GM10248 (cell line): Measurements from ENCODE around the gene LGR5.

Source experiments
- CTCF ChIA-PET: fragments of 300-600 bp; sonication (Branson Sonifier 250); formaldehyde crosslinking; extraction: SDS; loops from one replicate; lab custom pipeline; 2021; ENCODE audit warnings: antibody characterized with exemption; lab: Yijun Ruan, JAX
- POLR2A ChIA-PET: fragments of 350-650 bp; sonication (Branson Sonifier 250); formaldehyde crosslinking; extraction: SDS; loops from one replicate; lab custom pipeline; 2020; ENCODE audit warnings: antibody characterized with exemption; lab: Yijun Ruan, JAX
- DNase-seq: peaks from one replicate; pipeline ENCODE4 v3.0.0; 2012; ENCODE audit errors: extremely low spot score
- TF ChIP-seq, protein P1 (sequence below): IDR thresholded peaks from 2 replicates; pipeline ENCODE4 v1.5.1; 2012; ENCODE audit warnings: mild to moderate bottlenecking, low read depth; ENCODE audit errors: extremely low read depth, missing control alignments, control extremely low read depth

Gene LGR5

DNA sequence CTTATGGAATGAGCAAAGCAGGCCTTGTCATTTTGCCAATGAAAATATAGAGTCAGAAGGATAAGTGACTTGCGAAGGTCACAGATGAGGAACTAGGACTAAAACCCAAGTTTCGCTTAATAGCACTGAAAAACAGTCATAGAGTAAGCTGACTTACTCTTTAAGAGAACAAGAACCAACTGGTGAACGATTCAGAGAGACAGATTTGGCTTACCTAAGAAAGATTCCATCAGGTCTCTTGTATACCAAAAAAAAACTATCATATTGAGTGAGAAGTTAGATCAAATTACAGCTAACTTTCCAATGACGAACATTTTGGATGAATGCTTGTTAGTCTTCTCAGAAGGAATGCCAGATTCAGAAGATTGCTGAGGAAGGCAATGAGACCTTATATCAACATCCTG is 149.9 kb downstream of the LGR5 start:
- ChIA-PET CTCF (no interaction called here), POLR2A (no interaction called here)
- TF ChIP-seq, protein P1, sequence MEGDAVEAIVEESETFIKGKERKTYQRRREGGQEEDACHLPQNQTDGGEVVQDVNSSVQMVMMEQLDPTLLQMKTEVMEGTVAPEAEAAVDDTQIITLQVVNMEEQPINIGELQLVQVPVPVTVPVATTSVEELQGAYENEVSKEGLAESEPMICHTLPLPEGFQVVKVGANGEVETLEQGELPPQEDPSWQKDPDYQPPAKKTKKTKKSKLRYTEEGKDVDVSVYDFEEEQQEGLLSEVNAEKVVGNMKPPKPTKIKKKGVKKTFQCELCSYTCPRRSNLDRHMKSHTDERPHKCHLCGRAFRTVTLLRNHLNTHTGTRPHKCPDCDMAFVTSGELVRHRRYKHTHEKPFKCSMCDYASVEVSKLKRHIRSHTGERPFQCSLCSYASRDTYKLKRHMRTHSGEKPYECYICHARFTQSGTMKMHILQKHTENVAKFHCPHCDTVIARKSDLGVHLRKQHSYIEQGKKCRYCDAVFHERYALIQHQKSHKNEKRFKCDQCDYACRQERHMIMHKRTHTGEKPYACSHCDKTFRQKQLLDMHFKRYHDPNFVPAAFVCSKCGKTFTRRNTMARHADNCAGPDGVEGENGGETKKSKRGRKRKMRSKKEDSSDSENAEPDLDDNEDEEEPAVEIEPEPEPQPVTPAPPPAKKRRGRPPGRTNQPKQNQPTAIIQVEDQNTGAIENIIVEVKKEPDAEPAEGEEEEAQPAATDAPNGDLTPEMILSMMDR = no peak
- DNase-seq = no peak

DNA sequence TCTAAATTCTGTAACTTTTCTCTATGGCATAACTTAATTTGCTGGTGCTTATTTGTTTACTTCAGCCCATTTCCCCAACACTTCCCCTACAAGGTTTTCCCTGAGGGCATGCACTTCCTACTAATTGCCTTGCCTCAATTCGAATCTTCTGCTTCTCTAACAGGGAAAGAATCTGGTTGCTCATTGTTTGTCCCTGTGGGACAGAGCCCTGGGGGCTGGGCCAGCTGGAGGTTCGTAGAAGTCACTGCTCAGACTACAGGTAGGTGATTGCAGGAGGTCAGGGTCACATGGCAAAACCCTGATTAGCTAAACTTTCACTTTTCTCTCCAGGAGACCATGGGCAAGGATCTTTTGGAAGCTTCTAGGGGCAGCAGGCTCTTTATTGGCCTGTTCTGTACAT is 152.0 kb downstream of the LGR5 start:
- ChIA-PET POLR2A (no interaction called here), CTCF (no interaction called here)
- TF ChIP-seq, protein P1 = no peak
- DNase-seq = no peak

DNA sequence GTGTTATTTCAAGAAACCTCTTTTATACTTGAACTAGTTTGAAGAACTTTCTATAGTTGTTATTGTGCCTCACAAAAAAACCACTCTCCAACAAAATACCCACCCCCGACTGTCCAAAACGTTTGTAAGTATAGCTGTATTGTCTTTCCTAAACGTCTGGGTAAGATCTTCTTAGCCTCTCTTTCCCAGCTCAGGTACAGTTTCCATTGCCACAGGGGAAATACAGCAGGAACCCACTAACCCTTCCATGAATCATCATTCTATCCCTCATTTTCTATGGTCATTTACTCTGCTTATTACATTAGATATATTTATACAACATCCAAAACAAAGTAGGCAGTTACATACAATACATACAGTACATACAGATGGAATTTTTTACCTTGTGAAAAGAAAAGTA is 153.2 kb downstream of the LGR5 start:
- CTCF ChIA-PET = no interaction called here

DNA sequence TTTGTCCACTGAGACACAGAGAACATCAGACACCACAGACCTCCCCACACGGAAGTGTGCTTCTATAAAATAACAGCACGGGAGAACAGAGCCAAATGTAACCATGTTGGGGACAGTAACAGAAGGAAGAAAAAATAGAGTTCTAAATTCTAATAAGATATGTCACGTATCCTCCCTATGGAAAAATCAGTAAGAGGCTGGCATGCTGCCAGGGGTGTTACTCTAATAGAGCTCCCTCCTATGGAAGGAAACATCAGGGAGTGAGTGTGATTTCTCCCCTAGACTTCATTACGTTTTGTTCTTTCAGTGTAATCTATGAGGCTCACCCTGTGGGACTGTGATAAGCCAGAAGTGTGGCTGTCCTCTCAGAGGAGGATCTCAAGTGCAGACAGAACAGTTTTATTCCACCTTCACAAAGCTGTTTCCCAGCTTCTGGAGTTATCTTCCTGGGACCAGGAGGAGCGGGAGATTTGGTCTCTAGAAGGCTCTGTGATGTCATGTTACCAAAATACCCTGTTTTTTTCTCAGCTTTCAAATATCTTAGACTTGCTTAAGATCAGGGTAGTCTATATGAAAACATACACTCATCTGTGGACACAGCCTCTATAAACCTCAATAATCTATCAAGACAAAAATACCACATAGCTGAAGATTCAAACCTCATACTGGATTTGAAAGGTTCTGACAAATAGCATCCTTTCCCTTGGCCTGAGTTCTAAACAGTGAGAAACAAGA is 154.8 kb downstream of the LGR5 start:
- TF ChIP-seq, protein P1 = no peak
- no peak for DNase-seq

More for the DNA sequence above, 153.2 kb downstream of the LGR5 start:
- POLR2A ChIA-PET = no interaction called here
- TF ChIP-seq, protein P1 = no peak
- DNase-seq = no peak

DNA sequence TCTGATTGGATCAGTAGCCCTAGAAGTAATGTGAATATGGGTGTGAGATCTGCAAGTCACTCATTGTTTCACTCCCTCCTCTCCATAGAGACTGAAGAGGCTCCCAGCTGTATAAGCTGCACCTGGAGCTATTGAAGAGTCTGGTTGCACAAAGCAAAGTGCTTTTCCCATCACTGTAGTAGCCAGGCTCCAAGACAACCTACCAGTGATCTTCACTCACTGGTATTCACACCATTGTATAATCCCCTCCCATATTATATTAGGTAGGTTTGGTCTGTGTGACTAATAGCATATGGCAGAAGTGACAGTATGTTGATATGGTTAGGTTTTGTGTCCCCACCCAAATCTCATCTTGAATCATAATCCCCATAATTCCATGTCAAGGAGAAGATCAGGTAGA is 159.6 kb downstream of the LGR5 start:
- CTCF ChIA-PET = interaction anchor here (1.4 kb wide), 1 partner anchor 8 kb away, joined by 5 read pairs; no protein-coding TSS in a partner anchor
- DNase-seq = no peak
- POLR2A ChIA-PET = no interaction called here
- TF ChIP-seq, protein P1 = no peak

More for the DNA sequence above, 154.8 kb downstream of the LGR5 start:
- ChIA-PET POLR2A (no interaction called here), CTCF (interaction anchor here (1.0 to 1.6 kb wide), 6 partner anchors 18 to 201 kb away, joined by 3 to 4 read pairs (median 3); no protein-coding TSS in a partner anchor)

DNA sequence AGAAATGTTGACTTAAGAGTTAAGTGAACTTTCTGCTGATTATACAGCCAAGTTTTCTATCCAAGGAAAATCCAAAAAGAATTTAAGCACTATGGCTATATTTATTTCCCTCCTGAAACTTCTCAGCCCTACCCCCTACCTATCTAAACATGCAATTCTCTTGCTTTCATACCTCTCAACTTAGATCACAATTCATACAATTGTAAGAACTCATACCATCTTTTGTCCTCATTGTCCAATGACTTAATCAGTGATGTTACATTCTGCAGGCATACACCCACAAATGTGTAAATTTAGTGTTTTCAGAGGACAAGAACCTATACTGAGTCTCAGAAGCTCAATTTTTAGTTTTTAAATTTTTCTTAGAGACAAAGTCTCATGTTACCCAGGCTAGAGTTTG is 161.9 kb downstream of the LGR5 start:
- DNase-seq = no peak
- POLR2A ChIA-PET = no interaction called here
- TF ChIP-seq, protein P1 = no peak
- CTCF ChIA-PET = no interaction called here
